Effector memory CD4-positive, alpha-beta T cell (primary cell): ENCODE data around the gene MINPP1.
A peak's percentile ranks its signal among the peaks of the same experiment; 100 is the strongest.

Source experiments
- DNase-seq, 3 donors: peaks; one replicate each; pipeline ENCODE4 v3.0.0-alpha.2; 2020
- H3K27ac ChIP-seq: 2 replicates; pipeline ENCODE4 v1.7.0; 2013; ENCODE audit warnings: mild to moderate bottlenecking, low read length, moderate library complexity; ENCODE audit not compliant: insufficient read depth, poor library complexity, severe bottlenecking
- H3K27me3 ChIP-seq: replicated peaks from 2 replicates; pipeline ENCODE4 v1.7.0; 2013; ENCODE audit warnings: mild to moderate bottlenecking, low read length; ENCODE audit not compliant: insufficient read depth, control insufficient read depth, poor library complexity, severe bottlenecking
- H3K36me3 ChIP-seq: 2 replicates; pipeline ENCODE4 v1.7.0; 2013; ENCODE audit warnings: mild to moderate bottlenecking, low read length, moderate library complexity; ENCODE audit not compliant: control insufficient read depth, insufficient read depth
- H3K4me1 ChIP-seq: 2 replicates; pipeline ENCODE4 v1.7.0; 2013; ENCODE audit warnings: low read length, mild to moderate bottlenecking; ENCODE audit not compliant: control insufficient read depth, insufficient read depth, poor library complexity, severe bottlenecking
- H3K4me3 ChIP-seq: 2 replicates; pipeline ENCODE4 v1.7.0; 2013; ENCODE audit warnings: low read length, low read depth, mild to moderate bottlenecking; ENCODE audit not compliant: insufficient read depth, poor library complexity, severe bottlenecking
- H3K9me3 ChIP-seq: 2 replicates; pipeline ENCODE4 v1.7.0; 2013; ENCODE audit warnings: mild to moderate bottlenecking, low read length, moderate library complexity; ENCODE audit not compliant: control insufficient read depth

The MINPP1 gene

GRCh38 chr10:87500646-87501048 lies 4.0 kb upstream of the MINPP1 start:
- Histone ChIP-seq H3K4me3 (no peak overlapping the region), H3K27me3 (no peaks in the 10 kb centered on the region), H3K27ac (no peak overlapping the region), H3K4me1 (no peaks in the 10 kb centered on the region), H3K9me3 (no peaks in the 10 kb centered on the region), H3K36me3 (no peaks in the 10 kb centered on the region)
- no peak for DNase-seq

GRCh38 chr10:87503401-87503800 lies 1.3 kb upstream of the MINPP1 start:
- no peak for DNase-seq
- Histone ChIP-seq H3K27me3 (no peaks in the 10 kb centered on the region), H3K9me3 (no peaks in the 10 kb centered on the region), H3K4me1 (peaks cover 7% of the 10 kb centered on the region), H3K27ac (no peak overlapping the region), H3K36me3 (no peaks in the 10 kb centered on the region), H3K4me3 (no peak overlapping the region)

DNA sequence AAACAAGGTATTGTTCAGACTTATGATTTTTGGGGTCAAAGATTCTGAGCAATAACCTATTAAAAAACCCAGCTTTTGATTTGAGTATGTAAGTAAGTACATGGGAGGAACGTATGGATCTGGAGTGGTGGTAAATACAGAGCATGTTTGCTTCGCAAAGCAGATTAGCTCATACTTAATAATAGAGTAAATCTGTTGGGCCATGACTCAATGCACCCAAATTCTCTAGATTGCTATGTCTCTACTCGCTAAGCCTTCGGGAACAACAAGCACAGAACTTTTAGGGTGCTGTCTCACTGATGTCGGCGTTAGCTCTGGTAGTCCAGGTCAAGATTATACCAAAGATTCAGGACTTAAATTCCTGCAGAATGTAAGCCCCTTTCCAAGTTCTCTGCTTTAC lies 807 bp upstream of the MINPP1 start:
- no peaks in the 10 kb centered on the region for H3K9me3 ChIP-seq
- H3K4me1 ChIP-seq: peaks cover 7% of the 10 kb centered on the region
- DNase-seq: no peak
- H3K4me3 ChIP-seq: peak overlapping the region; percentile 95
- H3K36me3 ChIP-seq: no peaks in the 10 kb centered on the region
- no peak overlapping the region for H3K27ac ChIP-seq
- H3K27me3 ChIP-seq: no peaks in the 10 kb centered on the region

DNA sequence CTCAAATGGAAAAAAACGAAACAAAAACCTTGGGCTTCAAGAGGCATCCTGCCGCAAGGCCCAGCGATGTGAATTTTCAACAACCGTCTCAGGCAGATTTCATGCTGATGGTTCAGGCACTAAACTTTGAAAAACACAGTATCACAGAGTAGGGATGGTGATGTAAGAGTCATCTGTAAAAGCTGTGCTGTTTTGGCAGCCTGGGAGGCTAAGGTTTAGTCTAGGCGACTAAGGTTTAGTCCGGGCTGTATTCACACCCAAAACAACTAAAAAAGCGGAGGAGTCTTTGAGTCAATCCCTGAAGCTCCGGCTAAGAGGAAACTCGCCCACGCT lies 420 bp upstream of the MINPP1 start:
- Histone ChIP-seq H3K4me3 (peak overlapping the region; percentile 95), H3K4me1 (peaks cover 7% of the 10 kb centered on the region), H3K9me3 (no peaks in the 10 kb centered on the region), H3K36me3 (no peaks in the 10 kb centered on the region), H3K27ac (peak overlapping the region; percentile 52), H3K27me3 (no peaks in the 10 kb centered on the region)
- DNase-seq: no peak

- H3K4me1 ChIP-seq: peaks cover 7% of the 10 kb centered on the region
- H3K27me3 ChIP-seq: no peaks in the 10 kb centered on the region
- H3K36me3 ChIP-seq: no peaks in the 10 kb centered on the region
- DNase-seq: peak in 1 of 3 donors; percentile 1
- H3K4me3 ChIP-seq: peak overlapping the region; percentile 95
- H3K27ac ChIP-seq: peak overlapping the region; percentile 52
- H3K9me3 ChIP-seq: no peaks in the 10 kb centered on the region
These were observed 846 bp downstream of the MINPP1 start for GRCh38 chr10:87505366-87506111.

DNA sequence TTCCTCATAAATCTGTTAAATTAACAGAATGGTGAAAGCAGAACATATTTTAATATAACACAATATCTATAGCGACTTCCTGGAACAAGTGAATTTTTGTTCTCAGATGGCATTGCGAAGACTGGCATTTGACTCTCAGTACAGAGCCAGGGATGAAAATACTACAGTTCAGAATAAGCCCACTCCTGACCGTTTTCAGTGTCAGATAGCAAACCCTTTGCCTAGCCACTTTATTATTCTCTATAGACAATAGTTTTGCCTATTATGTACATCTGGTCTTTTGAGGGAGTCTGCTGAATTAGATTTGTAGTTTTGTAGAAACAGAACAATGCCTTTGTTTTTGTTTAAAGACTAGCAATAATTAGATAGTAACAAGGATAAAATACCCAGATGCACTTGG lies 2.3 kb downstream of the MINPP1 start:
- DNase-seq: no peak
- peaks cover 7% of the 10 kb centered on the region for H3K4me1 ChIP-seq

DNA sequence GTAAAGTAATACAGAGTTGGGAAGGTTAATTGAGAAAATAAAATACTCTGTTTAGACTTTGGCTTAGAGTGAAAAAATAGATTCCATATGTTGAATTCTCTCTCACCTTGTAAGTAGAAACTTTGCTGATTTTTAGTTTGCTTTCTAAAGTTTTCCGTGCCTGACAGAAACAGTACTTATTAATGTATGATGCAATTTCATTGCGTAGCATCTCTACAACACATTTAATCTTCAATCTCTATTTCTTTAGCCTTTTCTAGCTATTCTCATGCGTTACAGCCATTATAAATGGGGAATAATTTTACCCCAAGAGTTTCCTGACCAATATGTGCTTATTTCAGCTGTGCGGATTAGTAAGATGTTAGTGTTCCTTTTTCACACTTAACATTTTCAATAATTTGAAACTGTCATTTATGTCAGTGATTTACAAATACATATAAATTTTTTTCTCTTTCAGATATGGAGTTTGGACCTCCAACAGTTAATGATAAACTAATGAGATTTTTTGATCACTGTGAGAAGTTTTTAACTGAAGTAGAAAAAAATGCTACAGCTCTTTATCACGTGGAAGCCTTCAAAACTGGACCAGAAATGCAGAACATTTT lies 3.3 kb downstream of the MINPP1 start:
- no peaks in the 10 kb centered on the region for H3K9me3 ChIP-seq
- no peak for DNase-seq
- peaks cover 7% of the 10 kb centered on the region for H3K4me1 ChIP-seq
- no peak overlapping the region for H3K27ac ChIP-seq
- no peaks in the 10 kb centered on the region for H3K27me3 ChIP-seq
- no peak overlapping the region for H3K4me3 ChIP-seq
- peaks cover 1% of the 10 kb centered on the region for H3K36me3 ChIP-seq

More for the DNA sequence above, 2.3 kb downstream of the MINPP1 start:
- H3K9me3 ChIP-seq: no peaks in the 10 kb centered on the region
- no peak overlapping the region for H3K27ac ChIP-seq
- H3K4me3 ChIP-seq: no peak overlapping the region
- no peaks in the 10 kb centered on the region for H3K36me3 ChIP-seq
- H3K27me3 ChIP-seq: no peaks in the 10 kb centered on the region

DNA sequence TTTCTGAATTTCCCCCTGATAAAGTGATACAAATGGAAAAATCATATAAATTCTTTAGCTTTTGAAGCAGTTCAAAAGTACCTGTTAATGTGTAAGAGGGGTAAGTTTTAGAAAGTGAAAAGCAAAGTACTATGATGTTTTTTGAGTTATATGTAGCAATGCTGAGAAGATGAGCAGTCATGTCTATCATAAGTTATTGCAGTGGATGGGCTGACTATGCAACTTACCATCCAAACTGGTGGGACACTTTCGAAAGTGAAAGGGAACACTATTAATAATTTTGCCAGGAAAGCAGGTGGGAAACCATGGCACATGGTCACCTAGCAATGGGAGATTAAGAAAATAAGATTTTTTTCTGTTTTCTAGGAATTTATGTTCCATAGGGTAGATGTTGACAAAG lies 4.1 kb downstream of the MINPP1 start:
- no peak overlapping the region for H3K4me3 ChIP-seq
- H3K9me3 ChIP-seq: no peaks in the 10 kb centered on the region
- H3K36me3 ChIP-seq: peaks cover 8% of the 10 kb centered on the region
- no peaks in the 10 kb centered on the region for H3K27me3 ChIP-seq
- peaks cover 7% of the 10 kb centered on the region for H3K4me1 ChIP-seq
- no peak for DNase-seq
- no peak overlapping the region for H3K27ac ChIP-seq

GRCh38 chr10:87510025-87510424 lies 5.3 kb downstream of the MINPP1 start:
- Histone ChIP-seq H3K27ac (no peak overlapping the region), H3K36me3 (peaks cover 17% of the 10 kb centered on the region), H3K27me3 (no peaks in the 10 kb centered on the region), H3K4me1 (peaks cover 7% of the 10 kb centered on the region), H3K4me3 (no peak overlapping the region), H3K9me3 (no peaks in the 10 kb centered on the region)
- no peak for DNase-seq

GRCh38 chr10:87511526-87511925 lies 6.8 kb downstream of the MINPP1 start:
- Histone ChIP-seq H3K27me3 (no peaks in the 10 kb centered on the region), H3K4me3 (no peak overlapping the region), H3K4me1 (peaks cover 3% of the 10 kb centered on the region), H3K27ac (no peak overlapping the region), H3K9me3 (no peaks in the 10 kb centered on the region), H3K36me3 (peaks cover 18% of the 10 kb centered on the region)
- DNase-seq: no peak
